ENCODE data around the gene URM1.

URM1 gene

GRCh38 chr9:128389395-128390149, 18.4 kb downstream of the URM1 start:
- no peak for DNase-seq

GRCh38 chr9:128390150-128390812, 19.1 kb downstream of the URM1 start:
- no peak for DNase-seq

GRCh38 chr9:128390813-128391711, 19.9 kb downstream of the URM1 start:
- no peak for DNase-seq

- no peak for DNase-seq
Measured at GRCh38 chr9:128391956-128392301, 20.8 kb downstream of the URM1 start.

- no peak for DNase-seq
Measured at GRCh38 chr9:128392302-128393144, 21.3 kb downstream of the URM1 start.

GRCh38 chr9:128393145-128393775, 22.1 kb downstream of the URM1 start:
- no peak for DNase-seq

- no peak for DNase-seq
Measured at GRCh38 chr9:128393970-128394369, 22.8 kb downstream of the URM1 start.

GRCh38 chr9:128394379-128395168, 23.4 kb downstream of the URM1 start:
- no peak for DNase-seq

- DNase-seq = no peak
Measured at GRCh38 chr9:128396970-128397613, 25.9 kb downstream of the URM1 start.

- DNase-seq = no peak
Measured at GRCh38 chr9:128397831-128398230, 26.7 kb downstream of the URM1 start.

- DNase-seq = no peak
Measured at GRCh38 chr9:128399861-128400260, 28.7 kb downstream of the URM1 start.

GRCh38 chr9:128404560-128404959, 33.4 kb downstream of the URM1 start:
- no peak for DNase-seq

GRCh38 chr9:128405077-128405779, 34.1 kb downstream of the URM1 start:
- no peak for DNase-seq

- no peak for DNase-seq
Measured at GRCh38 chr9:128405780-128406171, 34.6 kb downstream of the URM1 start.

GRCh38 chr9:128406848-128407391, 35.7 kb downstream of the URM1 start:
- DNase-seq = no peak

- no peak for DNase-seq
Measured at GRCh38 chr9:128408963-128409431, 37.8 kb downstream of the URM1 start.

- no peak for DNase-seq
Measured at GRCh38 chr9:128409450-128409849, 38.3 kb downstream of the URM1 start.

- no peak for DNase-seq
Measured at GRCh38 chr9:128409978-128410377, 38.8 kb downstream of the URM1 start.

GRCh38 chr9:128411364-128412119, 40.4 kb downstream of the URM1 start:
- no peak for DNase-seq

Measured in NCI-H2107 (cell line).